NCI-H2029 treated with DMSO at 0.1 percent for 48 hours (cell line): Measurements from ENCODE around the gene STK17A.
"Not testable (repeated sequence)": the region's sequence is repeated elsewhere in the genome, so short reads cannot be mapped to it uniquely, and the experiment has no call there.

Experiments used
- DNase-seq: peaks from one replicate; lab custom pipeline; 2025; lab: John Stamatoyannopoulos, UW

The STK17A gene

GRCh38 chr7:43658718-43659548, 76.0 kb downstream of the STK17A start:
- no peak for DNase-seq

DNA sequence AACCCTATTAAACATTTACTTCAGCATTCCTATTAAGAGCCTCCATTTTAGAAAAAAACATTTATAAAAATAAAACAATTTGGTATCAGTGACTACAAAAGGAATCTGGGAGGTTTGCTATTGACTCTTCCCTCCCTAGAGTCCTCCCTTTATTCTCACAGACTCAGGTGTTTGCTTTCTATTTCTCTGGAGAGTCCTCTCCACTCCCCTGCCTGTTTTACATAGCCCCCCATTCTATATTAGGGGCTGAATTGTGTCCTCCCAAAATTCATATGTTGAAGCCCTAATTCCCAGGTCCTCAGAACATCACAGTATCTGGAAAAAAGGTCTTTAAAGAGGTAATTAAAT, 76.6 kb downstream of the STK17A start:
- no peak for DNase-seq

- no peak for DNase-seq
These were observed 77.2 kb downstream of the STK17A start for GRCh38 chr7:43660141-43660540.

GRCh38 chr7:43664681-43665080, 81.8 kb downstream of the STK17A start:
- no peak for DNase-seq

DNA sequence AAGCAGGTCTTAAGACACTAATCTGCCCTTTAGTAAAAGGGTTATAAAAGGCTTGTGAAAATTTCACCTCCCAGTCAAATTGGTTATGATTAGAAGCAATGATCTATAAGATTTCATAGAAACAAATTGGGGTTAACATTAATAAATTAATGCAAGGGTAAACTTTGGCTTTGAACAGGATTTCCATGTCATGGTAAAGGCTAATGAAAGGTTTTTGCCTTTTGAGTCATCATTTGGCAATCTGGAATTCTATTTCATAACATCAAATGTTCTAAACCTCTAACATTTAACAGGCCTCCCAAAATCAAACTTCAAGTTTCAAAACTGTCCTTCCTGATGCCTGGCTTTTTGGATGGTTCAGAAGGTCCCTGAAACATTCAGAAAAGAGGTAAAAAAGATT, 84.0 kb downstream of the STK17A start:
- DNase-seq = no peak

DNA sequence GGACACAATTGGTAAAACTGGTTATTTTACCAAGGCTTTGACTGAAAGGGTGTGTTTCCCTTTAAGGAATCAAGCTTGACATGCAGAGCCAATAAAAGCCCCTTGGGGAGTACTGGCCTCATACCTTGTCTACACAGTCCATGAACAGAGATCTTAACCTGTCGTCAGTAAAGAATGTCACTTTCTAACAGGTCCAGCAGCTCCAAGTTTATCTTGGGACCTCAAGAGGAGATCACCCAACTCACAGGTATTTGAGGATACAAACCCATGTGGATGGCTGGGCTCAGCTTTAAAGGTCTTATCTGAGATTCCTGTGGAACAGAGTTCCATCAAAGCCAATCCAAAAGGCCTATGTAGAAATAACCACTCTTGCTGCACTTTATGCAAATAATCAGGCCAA, 85.1 kb downstream of the STK17A start:
- DNase-seq = no peak

DNA sequence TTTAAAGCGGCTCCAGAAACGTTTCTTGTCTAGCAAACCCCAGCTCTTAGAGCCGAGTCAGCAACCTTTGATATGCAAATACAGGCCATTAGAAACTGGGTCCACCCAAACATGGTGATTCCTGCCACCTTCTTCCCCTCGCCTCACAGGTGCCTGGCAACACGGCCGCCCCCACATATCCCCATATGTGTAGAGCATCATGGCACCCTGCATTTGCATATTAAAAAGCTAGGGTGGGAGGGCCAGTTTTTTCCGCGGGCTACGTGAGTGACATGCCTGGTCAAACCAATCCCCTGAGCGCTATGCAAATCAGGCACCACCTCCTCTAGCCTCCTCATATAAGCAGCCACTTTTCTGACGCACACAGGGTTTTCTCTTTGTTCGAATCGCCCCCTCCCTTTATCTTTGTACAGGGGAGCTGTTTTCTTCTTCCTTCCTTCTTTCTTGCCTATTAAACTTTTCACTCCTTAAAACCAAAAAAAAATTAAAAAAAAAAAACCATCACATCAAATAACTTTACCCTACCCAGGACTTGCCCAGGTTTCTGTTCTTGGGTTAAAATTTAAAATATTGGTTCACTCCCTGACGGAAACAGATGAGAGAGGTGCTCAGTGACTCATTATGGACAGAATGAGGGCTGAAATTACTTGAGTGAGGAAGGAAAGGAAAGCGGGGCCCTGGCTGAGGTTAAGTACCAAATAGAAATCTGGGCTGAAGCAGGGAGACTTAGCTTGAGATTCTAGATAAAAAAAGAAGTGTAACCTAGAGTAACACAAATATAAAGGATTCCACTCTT, 86.6 kb downstream of the STK17A start:
- DNase-seq = no peak

DNA sequence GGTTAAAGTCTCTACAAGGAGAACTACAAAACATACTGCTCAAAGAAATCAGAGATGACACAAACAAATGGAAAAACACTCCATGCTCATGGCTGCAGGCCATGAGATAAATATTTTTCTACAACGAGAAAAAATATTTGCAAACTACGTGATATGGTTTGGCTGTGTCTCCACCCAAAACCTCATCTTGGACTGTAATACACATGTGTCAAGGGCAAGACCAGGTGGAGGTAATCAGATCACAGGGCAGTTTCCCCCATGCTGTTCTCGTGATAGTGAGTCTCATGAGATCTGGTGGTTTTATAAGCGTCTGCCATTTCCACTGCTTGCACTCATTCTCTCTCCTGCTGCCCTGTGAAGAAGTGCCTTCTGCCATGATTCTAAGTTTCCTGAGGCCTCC, 88.6 kb downstream of the STK17A start:
- no peak for DNase-seq

DNA sequence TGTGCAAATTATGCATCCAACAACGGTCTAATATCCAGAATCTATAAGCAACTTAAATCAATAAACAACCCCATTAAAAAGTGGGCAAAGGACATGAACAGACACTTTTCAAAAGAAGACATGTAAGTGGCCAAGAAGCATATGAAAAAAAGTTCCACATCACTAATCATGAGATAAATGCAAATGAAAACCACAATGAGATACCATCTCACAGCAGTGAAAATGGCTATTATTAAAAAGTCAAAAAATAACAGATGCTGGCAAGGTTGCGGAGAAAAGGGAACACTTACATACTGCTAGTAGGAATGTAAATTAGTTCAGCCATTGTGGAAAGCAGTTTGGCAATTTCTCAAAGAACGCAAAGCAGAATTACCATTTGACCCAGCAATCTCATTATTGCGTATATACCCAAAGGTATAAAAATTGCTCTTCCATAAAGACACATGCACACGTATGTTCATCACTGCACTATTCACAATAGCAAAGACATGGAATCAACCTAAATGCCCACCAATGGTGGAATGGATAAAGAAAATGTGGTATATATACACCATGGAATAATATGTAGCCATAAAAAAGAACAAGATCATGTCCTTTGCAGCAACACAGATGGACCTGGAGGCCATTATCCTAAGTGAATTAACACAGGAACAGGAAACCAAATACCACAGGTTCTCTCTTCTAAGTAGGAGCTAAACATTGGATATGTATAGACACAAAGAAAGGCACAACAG, 90.5 kb downstream of the STK17A start:
- DNase-seq = not testable (repeated sequence)

DNA sequence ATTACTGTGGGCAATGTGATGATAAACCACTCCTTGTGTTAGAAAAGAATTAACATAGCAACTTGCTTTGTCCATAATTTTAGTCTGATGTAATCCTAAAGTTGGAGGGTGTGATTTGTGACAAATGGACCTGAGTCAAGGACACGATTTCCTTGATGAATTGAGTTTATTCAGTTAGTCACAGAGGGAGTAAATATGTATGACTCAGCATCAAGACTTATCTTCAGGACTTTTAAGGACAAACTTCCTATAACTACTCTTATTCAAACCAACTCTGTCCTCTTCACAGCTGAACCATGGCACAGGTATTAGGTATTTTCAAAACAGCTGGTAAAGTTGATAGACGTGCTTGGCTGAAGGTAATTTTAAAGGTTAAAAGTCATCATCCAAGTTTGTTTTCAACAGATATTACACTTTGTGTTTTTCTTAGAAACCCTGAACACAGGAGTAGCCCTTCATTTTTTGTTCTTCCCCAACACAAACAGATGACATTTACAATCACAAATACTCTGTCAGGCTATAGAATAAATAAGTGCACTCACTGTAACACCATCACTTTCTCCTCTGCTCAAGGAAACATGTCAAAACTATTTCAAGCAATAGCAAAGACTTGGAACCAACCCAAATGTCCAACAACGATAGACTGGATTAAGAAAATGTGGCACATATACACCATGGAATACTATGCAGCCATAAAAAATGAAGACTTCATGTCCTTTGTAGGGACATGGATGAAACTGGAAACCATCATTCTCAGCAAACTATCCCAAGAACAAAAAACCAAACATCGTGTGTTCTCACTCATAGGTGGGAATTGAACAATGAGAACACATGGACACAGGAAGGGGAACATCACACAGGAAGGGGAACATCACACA, 91.9 kb downstream of the STK17A start:
- DNase-seq = no peak
